ENCODE results near the gene RAMACL.

DNA sequence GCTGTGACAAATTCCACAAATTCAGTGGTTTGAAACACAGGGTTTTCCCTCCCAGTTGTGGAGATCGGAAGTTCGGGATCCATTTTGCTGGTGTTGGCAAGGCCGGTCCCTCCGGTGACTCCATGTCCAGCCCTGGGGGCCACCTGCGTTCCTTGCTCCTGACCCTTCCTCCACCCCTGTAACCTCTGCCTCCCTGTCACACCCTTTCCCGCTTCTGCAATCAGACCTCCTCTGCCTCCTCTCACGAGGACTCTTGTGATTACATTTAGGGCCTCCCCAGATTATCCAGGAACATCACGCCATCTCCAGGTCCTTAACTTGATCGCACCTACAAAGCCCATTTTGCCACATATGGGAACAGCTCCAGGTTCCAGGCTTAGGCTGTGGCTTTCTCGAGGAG is 28.1 kb upstream of the RAMACL start:
- TF ChIP-seq, protein P1, sequence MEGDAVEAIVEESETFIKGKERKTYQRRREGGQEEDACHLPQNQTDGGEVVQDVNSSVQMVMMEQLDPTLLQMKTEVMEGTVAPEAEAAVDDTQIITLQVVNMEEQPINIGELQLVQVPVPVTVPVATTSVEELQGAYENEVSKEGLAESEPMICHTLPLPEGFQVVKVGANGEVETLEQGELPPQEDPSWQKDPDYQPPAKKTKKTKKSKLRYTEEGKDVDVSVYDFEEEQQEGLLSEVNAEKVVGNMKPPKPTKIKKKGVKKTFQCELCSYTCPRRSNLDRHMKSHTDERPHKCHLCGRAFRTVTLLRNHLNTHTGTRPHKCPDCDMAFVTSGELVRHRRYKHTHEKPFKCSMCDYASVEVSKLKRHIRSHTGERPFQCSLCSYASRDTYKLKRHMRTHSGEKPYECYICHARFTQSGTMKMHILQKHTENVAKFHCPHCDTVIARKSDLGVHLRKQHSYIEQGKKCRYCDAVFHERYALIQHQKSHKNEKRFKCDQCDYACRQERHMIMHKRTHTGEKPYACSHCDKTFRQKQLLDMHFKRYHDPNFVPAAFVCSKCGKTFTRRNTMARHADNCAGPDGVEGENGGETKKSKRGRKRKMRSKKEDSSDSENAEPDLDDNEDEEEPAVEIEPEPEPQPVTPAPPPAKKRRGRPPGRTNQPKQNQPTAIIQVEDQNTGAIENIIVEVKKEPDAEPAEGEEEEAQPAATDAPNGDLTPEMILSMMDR (conservative IDR thresholded peaks at IDR 0.05; ENCODE audit: low read depth, low read length): 0 out of 2 replicates have a peak, but pooled peaks have one; percentile 10
- TF ChIP-seq EZH2 (IDR thresholded peaks at IDR 0.05; ENCODE audit: borderline replicate concordance, low read depth, low read length, poor library complexity, severe bottlenecking): no peak

All from A673 (cell line).